ENCODE results near the gene FGB. TPM values are rescaled to one million over a fixed set of nuclear protein-coding genes. Genes with fewer than 3 reads are reported as not detected.
A peak's percentile ranks its signal among the peaks of the same experiment; 100 is the strongest.
"Not testable (repeated sequence)": the region's sequence is repeated elsewhere in the genome, so short reads cannot be mapped to it uniquely, and the experiment has no call there.

Gene FGB
- total RNA-seq, 1 donor: not detected

- TF ChIP-seq, protein P1, sequence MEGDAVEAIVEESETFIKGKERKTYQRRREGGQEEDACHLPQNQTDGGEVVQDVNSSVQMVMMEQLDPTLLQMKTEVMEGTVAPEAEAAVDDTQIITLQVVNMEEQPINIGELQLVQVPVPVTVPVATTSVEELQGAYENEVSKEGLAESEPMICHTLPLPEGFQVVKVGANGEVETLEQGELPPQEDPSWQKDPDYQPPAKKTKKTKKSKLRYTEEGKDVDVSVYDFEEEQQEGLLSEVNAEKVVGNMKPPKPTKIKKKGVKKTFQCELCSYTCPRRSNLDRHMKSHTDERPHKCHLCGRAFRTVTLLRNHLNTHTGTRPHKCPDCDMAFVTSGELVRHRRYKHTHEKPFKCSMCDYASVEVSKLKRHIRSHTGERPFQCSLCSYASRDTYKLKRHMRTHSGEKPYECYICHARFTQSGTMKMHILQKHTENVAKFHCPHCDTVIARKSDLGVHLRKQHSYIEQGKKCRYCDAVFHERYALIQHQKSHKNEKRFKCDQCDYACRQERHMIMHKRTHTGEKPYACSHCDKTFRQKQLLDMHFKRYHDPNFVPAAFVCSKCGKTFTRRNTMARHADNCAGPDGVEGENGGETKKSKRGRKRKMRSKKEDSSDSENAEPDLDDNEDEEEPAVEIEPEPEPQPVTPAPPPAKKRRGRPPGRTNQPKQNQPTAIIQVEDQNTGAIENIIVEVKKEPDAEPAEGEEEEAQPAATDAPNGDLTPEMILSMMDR (IDR thresholded peaks at IDR 0.05; ENCODE audit: insufficient read depth, low read depth, low read length): no peak
- no peak overlapping the region for H3K4me3 ChIP-seq (ENCODE audit: low read depth, low read length)
- DNase-seq (ENCODE audit: low read depth): no peak
These were observed 29.1 kb downstream of the FGB start for GRCh38 chr4:154591890-154592289.

GRCh38 chr4:154593868-154594267 is 31.1 kb downstream of the FGB start:
- TF ChIP-seq, protein P1 (IDR thresholded peaks at IDR 0.05; ENCODE audit: insufficient read depth, low read depth, low read length): no peak
- no peak for DNase-seq (ENCODE audit: low read depth)

DNA sequence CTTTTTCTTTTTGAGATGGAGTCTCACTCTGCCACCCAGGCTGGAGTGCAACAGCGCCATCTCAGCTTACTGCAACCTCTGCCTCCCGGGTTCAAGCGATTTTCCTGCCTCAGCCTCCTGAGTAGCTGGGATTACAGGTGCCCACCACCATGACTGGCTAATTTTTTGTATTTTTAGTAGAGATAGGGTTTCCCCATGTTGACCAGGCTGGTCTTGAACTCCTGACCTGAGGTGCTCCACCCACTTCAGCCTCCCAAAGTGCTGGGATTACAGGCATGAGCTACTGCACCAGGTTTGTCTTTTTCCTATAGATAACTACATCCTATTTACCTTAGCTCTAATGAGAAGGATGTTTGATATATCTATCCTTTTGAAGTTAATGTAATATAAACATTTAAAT is 31.5 kb downstream of the FGB start:
- not testable (repeated sequence) for DNase-seq (ENCODE audit: low read depth); H3K4me3 ChIP-seq (ENCODE audit: low read depth, low read length)

More at GRCh38 chr4:154593868-154594267, 31.1 kb downstream of the FGB start:
- no peak overlapping the region for H3K4me3 ChIP-seq (ENCODE audit: low read depth, low read length)

DNA sequence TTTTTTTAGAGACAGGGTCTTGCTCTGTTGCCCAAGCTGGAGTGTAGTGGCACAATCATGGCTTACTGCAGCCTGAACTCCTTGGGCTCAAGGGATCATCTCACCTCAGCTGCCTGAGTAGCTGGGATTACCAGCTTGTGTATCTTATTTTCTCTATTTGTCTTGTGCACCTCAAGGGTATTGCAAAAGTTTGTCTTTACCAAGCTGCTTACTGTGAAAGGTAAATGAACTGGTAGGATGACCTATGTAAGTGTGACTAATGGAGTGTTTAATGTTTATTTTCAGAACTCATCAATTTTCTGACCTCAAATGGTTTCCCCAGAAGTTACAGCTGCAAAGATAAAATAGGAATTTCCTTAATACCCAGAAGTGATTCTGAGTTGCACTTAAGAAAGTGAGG is 33.0 kb downstream of the FGB start:
- TF ChIP-seq, protein P1 (IDR thresholded peaks at IDR 0.05; ENCODE audit: insufficient read depth, low read depth, low read length): no peak
- peak; percentile 44 for DNase-seq (ENCODE audit: low read depth)

GRCh38 chr4:154597281-154597680 is 34.5 kb downstream of the FGB start:
- not testable (repeated sequence) for H3K4me3 ChIP-seq (ENCODE audit: low read depth, low read length); DNase-seq (ENCODE audit: low read depth)

More for the DNA sequence above, 33.0 kb downstream of the FGB start:
- H3K4me3 ChIP-seq (ENCODE audit: low read depth, low read length): no peak overlapping the region

- H3K4me3 ChIP-seq (ENCODE audit: low read depth, low read length): no peak overlapping the region
- no peak for DNase-seq (ENCODE audit: low read depth)
- TF ChIP-seq, protein P1 (IDR thresholded peaks at IDR 0.05; ENCODE audit: insufficient read depth, low read depth, low read length): no peak
These were observed 35.3 kb downstream of the FGB start for GRCh38 chr4:154597798-154598774.

DNA sequence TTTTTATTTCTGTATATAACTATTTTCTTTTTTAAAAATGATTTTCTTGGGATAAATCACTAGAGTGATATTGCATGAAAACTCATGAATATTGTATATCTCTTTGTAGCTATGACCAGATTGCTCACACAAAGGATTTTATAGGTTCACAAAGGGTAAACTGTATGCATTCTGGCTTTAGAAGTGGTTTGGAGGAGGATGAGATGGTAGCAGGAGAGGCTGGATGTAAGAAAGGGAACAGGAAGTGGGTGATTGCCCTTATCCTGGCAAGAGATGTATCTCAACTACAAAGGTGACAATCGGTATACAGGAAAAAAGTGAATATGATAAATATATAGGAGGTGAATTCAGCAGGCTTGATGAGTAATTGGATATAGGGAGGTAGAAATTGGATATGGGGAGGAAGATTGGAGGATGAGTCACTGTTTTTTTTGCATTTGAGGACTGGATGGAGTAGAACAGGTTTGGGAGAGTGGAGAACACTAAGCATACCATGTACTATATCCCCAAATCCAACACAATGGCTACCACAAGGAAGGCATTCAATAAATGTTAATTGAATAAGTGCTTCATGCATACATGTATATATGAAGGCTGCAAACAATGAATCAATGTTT is 39.7 kb downstream of the FGB start:
- TF ChIP-seq, protein P1 (IDR thresholded peaks at IDR 0.05; ENCODE audit: insufficient read depth, low read depth, low read length): no peak
- H3K4me3 ChIP-seq (ENCODE audit: low read depth, low read length): no peak overlapping the region
- DNase-seq (ENCODE audit: low read depth): no peak
